HepG2 (cell line): ENCODE data around the gene SREBF1. TPM values are rescaled to one million over a fixed set of nuclear protein-coding genes. Genes with fewer than 3 reads are reported as not detected.

Experiments
- ARID4A ChIP-seq: sonication (generic); formaldehyde crosslinking; IDR thresholded peaks from 2 replicates; pipeline ENCODE4 v1.5.0; 2020; ENCODE audit warnings: mild to moderate bottlenecking, missing genetic modification reagents, borderline replicate concordance
- ATF5 ChIP-seq: sonication (generic); formaldehyde crosslinking; IDR thresholded peaks from 2 replicates; pipeline ENCODE4 v1.4.0; 2020; ENCODE audit warnings: mild to moderate bottlenecking, low read depth, missing genetic modification reagents
- ATF7 ChIP-seq, 2 experiments: fragments of 450-650 bp in 1 of 2; sonication (generic) in 1 of 2; formaldehyde crosslinking in 1 of 2; IDR thresholded peaks; 2 replicates each; pipeline versions ENCODE4 v1.4.0 to v1.6.1; 2016 to 2020; ENCODE audit warnings: antibody characterized with exemption in 1 of 2, mild to moderate bottlenecking in 1 of 2, missing genetic modification reagents in 1 of 2
- CAMTA2 ChIP-seq: sonication (generic); formaldehyde crosslinking; IDR thresholded peaks from 2 replicates; pipeline ENCODE4 v1.4.0; 2020; ENCODE audit warnings: mild to moderate bottlenecking, missing genetic modification reagents, borderline replicate concordance
- CC2D1A ChIP-seq: sonication (generic); formaldehyde crosslinking; IDR thresholded peaks from 2 replicates; pipeline ENCODE4 v1.8.1; 2023; ENCODE audit warnings: mild to moderate bottlenecking, missing genetic modification reagents
- GATAD2A ChIP-seq: IDR thresholded peaks from 2 replicates; pipeline ENCODE4 v1.6.1; 2016
- HNF4A ChIP-seq: sonication (generic); formaldehyde crosslinking; IDR thresholded peaks from 2 replicates; pipeline ENCODE4 v1.4.0; 2020; ENCODE audit warnings: missing genetic modification reagents
- IRF2 ChIP-seq: IDR thresholded peaks from 2 replicates; pipeline ENCODE4 v1.6.1; 2018; ENCODE audit warnings: missing genetic modification reagents, missing compliant biosample characterization
- JARID2 ChIP-seq: sonication (generic); formaldehyde crosslinking; IDR thresholded peaks from 2 replicates; pipeline ENCODE4 v1.8.1; 2023; ENCODE audit warnings: missing genetic modification reagents, inconsistent platforms; ENCODE audit not compliant: insufficient replicate concordance
- KLF12 ChIP-seq: sonication (generic); formaldehyde crosslinking; IDR thresholded peaks from 2 replicates; pipeline ENCODE4 v1.4.0; 2020; ENCODE audit warnings: missing genetic modification reagents, borderline replicate concordance
- MXI1 ChIP-seq: IDR thresholded peaks from 3 replicates; pipeline ENCODE4 v1.6.1; 2012; ENCODE audit warnings: low read depth, low read length, inconsistent platforms, borderline replicate concordance
- PAX8 ChIP-seq: sonication (generic); formaldehyde crosslinking; IDR thresholded peaks from 2 replicates; pipeline ENCODE4 v1.8.0; 2022; ENCODE audit warnings: mild to moderate bottlenecking, missing genetic modification reagents, borderline replicate concordance
- POGZ ChIP-seq: sonication (generic); formaldehyde crosslinking; IDR thresholded peaks from 2 replicates; pipeline ENCODE4 v1.4.0; 2020; ENCODE audit warnings: mild to moderate bottlenecking, missing genetic modification reagents
- ZBTB20 ChIP-seq: sonication (generic); formaldehyde crosslinking; IDR thresholded peaks from 2 replicates; pipeline ENCODE4 v1.8.1; 2023; ENCODE audit warnings: missing genetic modification reagents, low read depth, mild to moderate bottlenecking, borderline replicate concordance
- ZNF124 ChIP-seq: sonication (generic); formaldehyde crosslinking; IDR thresholded peaks from 2 replicates; pipeline ENCODE4 v1.4.0; 2020; ENCODE audit warnings: missing genetic modification reagents
- ZNF232 ChIP-seq: sonication (generic); formaldehyde crosslinking; IDR thresholded peaks from 2 replicates; pipeline ENCODE4 v1.4.0; 2020; ENCODE audit warnings: missing genetic modification reagents, borderline replicate concordance
- ZNF354B ChIP-seq: sonication (generic); formaldehyde crosslinking; IDR thresholded peaks from 2 replicates; pipeline ENCODE4 v1.8.0; 2022; ENCODE audit warnings: mild to moderate bottlenecking, missing genetic modification reagents
- ZNF546 ChIP-seq: sonication (generic); formaldehyde crosslinking; conservative IDR thresholded peaks from 2 replicates; pipeline ENCODE4 v1.8.1; 2023; ENCODE audit warnings: mild to moderate bottlenecking, missing genetic modification reagents
- ZNF549 ChIP-seq: sonication (generic); formaldehyde crosslinking; IDR thresholded peaks from 2 replicates; pipeline ENCODE4 v1.5.0; 2020; ENCODE audit warnings: missing genetic modification reagents
- ZNF570 ChIP-seq: sonication (generic); formaldehyde crosslinking; IDR thresholded peaks from 2 replicates; pipeline ENCODE4 v1.4.0; 2020; ENCODE audit warnings: mild to moderate bottlenecking, missing genetic modification reagents, borderline replicate concordance
- ZNF629 ChIP-seq: sonication (generic); formaldehyde crosslinking; conservative IDR thresholded peaks from 2 replicates; pipeline ENCODE4 v1.5.0; 2020; ENCODE audit warnings: missing genetic modification reagents
- ZNF639 ChIP-seq: conservative IDR thresholded peaks from 2 replicates; pipeline ENCODE4 v1.6.1; 2018; ENCODE audit warnings: missing genetic modification reagents
- ZNF644 ChIP-seq: IDR thresholded peaks from 2 replicates; pipeline ENCODE4 v1.6.1; 2016; ENCODE audit warnings: low read depth
- ZNF672 ChIP-seq: sonication (generic); formaldehyde crosslinking; IDR thresholded peaks from 2 replicates; pipeline ENCODE4 v1.8.1; 2022; ENCODE audit warnings: missing genetic modification reagents
- ZNF773 ChIP-seq: sonication (generic); formaldehyde crosslinking; IDR thresholded peaks from 2 replicates; pipeline ENCODE4 v1.4.0; 2020; ENCODE audit warnings: missing genetic modification reagents, borderline replicate concordance
- ZZZ3 ChIP-seq: sonication (generic); formaldehyde crosslinking; IDR thresholded peaks from 2 replicates; pipeline ENCODE4 v1.4.0; 2020; ENCODE audit warnings: missing genetic modification reagents, mild to moderate bottlenecking, borderline replicate concordance
- polyA plus RNA-seq, 8 experiments: library from polyadenylated mRNA; depleted of rRNA in 3 of 8; stranded (reverse) in 7 of 8; unstranded in 1 of 8; fragments of >200 nt; fragmentation: Illumina TruSeq in 4 of 8; extraction: Trizol in 4 of 8; gene quantifications; 2 replicates each; pipeline versions ENCODE4 v1.2.1 to v1.2.3, GENCODE V29; 2011 to 2016; ENCODE audit warnings: low read depth in 4 of 8, missing spikeins in 1 of 8, mixed read lengths in 1 of 8; ENCODE audit not compliant: insufficient read depth in 1 of 8
- total RNA-seq, 5 experiments: library from RNA; depleted of rRNA; stranded (reverse); fragments of >200 nt; fragmentation: Illumina TruSeq; extraction: Trizol; gene quantifications; 2 replicates each; pipeline ENCODE4 v1.2.3, GENCODE V29; 2016; ENCODE audit warnings: low read depth in 1 of 5

SREBF1 gene
- total and polyA plus RNA-seq, 2 of the 13 experiments (the other 11 are each of a cell fraction or from before 2014, with no cell fraction given): 34.3 to 38.0 TPM

GRCh38 chr17:17849147-17849820, 12.5 kb upstream of the SREBF1 start (continued):
- TF ChIP-seq ATF7 (IDR thresholded peaks at IDR 0.05): no peak
- no peak for TF ChIP-seq ATF7 (CRISPR knock-in tag; IDR thresholded peaks at IDR 0.05)
- TF ChIP-seq KLF12: no peak
- no peak for TF ChIP-seq ZNF773
- TF ChIP-seq ZNF549 (CRISPR knock-in tag): no peak
- TF ChIP-seq ZBTB20 (CRISPR knock-in tag): no peak
- TF ChIP-seq IRF2: peak; percentile 64
- no peak for TF ChIP-seq ZNF629
- no peak for TF ChIP-seq ZNF232
- no peak for TF ChIP-seq ZNF570
- peak; percentile 76; the same call in 1 of the 2 replicates for TF ChIP-seq ZNF644 (CRISPR knock-in tag)
- TF ChIP-seq PAX8 (CRISPR knock-in tag): no peak
- no peak for TF ChIP-seq JARID2 (CRISPR knock-in tag)
- TF ChIP-seq CAMTA2: no peak
- no peak for TF ChIP-seq ZNF124 (CRISPR knock-in tag)
- peak; percentile 56; the same call in 1 of the 3 replicates for TF ChIP-seq MXI1
- no peak for TF ChIP-seq ZNF354B (CRISPR knock-in tag)
- no peak for TF ChIP-seq CC2D1A (CRISPR knock-in tag)
- TF ChIP-seq POGZ (CRISPR knock-in tag): no peak
- no peak for TF ChIP-seq ZZZ3 (CRISPR knock-in tag)
- TF ChIP-seq ZNF672 (CRISPR knock-in tag): no peak
- TF ChIP-seq ATF5: no peak
- peak; percentile 70 for TF ChIP-seq GATAD2A
- peak; percentile 50; the same call in 1 of the 2 replicates for TF ChIP-seq ARID4A (CRISPR knock-in tag)
- TF ChIP-seq ZNF639 (CRISPR knock-in tag): no peak
- TF ChIP-seq HNF4A (CRISPR knock-in tag): peak; percentile 11; the same call in 1 of the 2 replicates
- no peak for TF ChIP-seq ZNF546 (CRISPR knock-in tag)
